ENCODE measurements around the gene AGGF1.

GRCh38 chr5:77017668-77018067, 12.5 kb upstream of the AGGF1 start:
- no peak for TF ChIP-seq CTCF (IDR thresholded peaks at IDR 0.05; ENCODE audit: low read length)
- TF ChIP-seq EZH2 (IDR thresholded peaks at IDR 0.05; ENCODE audit: borderline replicate concordance, low read length): no peak

Data from OCI-LY1 (cell line).